PC-9 (cell line): ENCODE measurements around the gene SPATA20. TPM values are rescaled to one million over a fixed set of nuclear protein-coding genes. Genes with fewer than 3 reads are reported as not detected.

Source experiments
- BruUV-seq: library from RNA; stranded (reverse); fragments of 400-500 nt; replicated peaks from 2 replicates; lab custom pipeline; 2021; lab: Mats Ljungman, UMichigan
- CTCF ChIA-PET: fragments of 300-600 bp; sonication (Branson Sonifier 250); formaldehyde crosslinking; loops from one replicate; lab custom pipeline; 2022; ENCODE audit warnings: antibody characterized with exemption; lab: Charles Lee
- POLR2A ChIA-PET: fragments of 300-600 bp; sonication (Branson Sonifier 250); formaldehyde crosslinking; loops from one replicate; lab custom pipeline; 2022; ENCODE audit warnings: antibody characterized with exemption; ENCODE audit not compliant: unreplicated experiment; lab: Charles Lee
- DNase-seq, 2 experiments: peaks; one replicate each; pipeline versions ENCODE4 v3.0.0 to v3.0.0-alpha.2; 2015 to 2022; ENCODE audit warnings: mixed read lengths in 1 of 2
- H2AFZ ChIP-seq: fragments of 200-600 bp; sonication (generic); 2 replicates; pipeline ENCODE4 v1.8.1; 2017; ENCODE audit warnings: antibody characterized with exemption
- H3F3A ChIP-seq: fragments of 200-600 bp; sonication (generic); 2 replicates; pipeline ENCODE4 v1.8.1; 2017; ENCODE audit warnings: antibody characterized with exemption, mild to moderate bottlenecking, low read depth; ENCODE audit not compliant: insufficient read depth
- H3K27ac ChIP-seq: fragments of 200-600 bp; sonication (generic); 2 replicates; pipeline ENCODE4 v1.6.1; 2016; ENCODE audit warnings: mixed run types
- H3K27me3 ChIP-seq: fragments of 200-600 bp; sonication (generic); 2 replicates; pipeline ENCODE4 v1.6.1; 2016; ENCODE audit warnings: low read depth, mixed run types; ENCODE audit not compliant: insufficient read depth
- H3K36me3 ChIP-seq: fragments of 200-600 bp; sonication (generic); 2 replicates; pipeline ENCODE4 v1.6.1; 2016; ENCODE audit warnings: low read depth, mixed run types
- H3K4me1 ChIP-seq: fragments of 200-600 bp; sonication (generic); replicated peaks from 2 replicates; pipeline ENCODE4 v1.6.1; 2016; ENCODE audit warnings: mixed run types; ENCODE audit not compliant: insufficient read depth
- H3K4me2 ChIP-seq: fragments of 200-600 bp; sonication (generic); 2 replicates; pipeline ENCODE4 v1.6.1; 2017; ENCODE audit warnings: mixed run types
- H3K4me3 ChIP-seq: fragments of 200-600 bp; sonication (generic); 2 replicates; pipeline ENCODE4 v1.6.1; 2016; ENCODE audit warnings: mixed run types
- H3K79me2 ChIP-seq: fragments of 200-600 bp; sonication (generic); 2 replicates; pipeline ENCODE4 v1.6.1; 2017; ENCODE audit warnings: low read depth, mixed run types
- H3K9me2 ChIP-seq: fragments of 200-600 bp; sonication (generic); 2 replicates; pipeline ENCODE4 v1.8.1; 2017; ENCODE audit warnings: mild to moderate bottlenecking; ENCODE audit not compliant: insufficient read depth
- H3K9me3 ChIP-seq: fragments of 200-600 bp; sonication (generic); 2 replicates; pipeline ENCODE4 v1.8.1; 2016; ENCODE audit warnings: low read depth; ENCODE audit not compliant: insufficient read depth
- H4K20me1 ChIP-seq: fragments of 200-600 bp; sonication (generic); 2 replicates; pipeline ENCODE4 v1.8.1; 2017; ENCODE audit not compliant: insufficient read depth
- EZH2 ChIP-seq: fragments of 200-600 bp; sonication (generic); IDR thresholded peaks from 2 replicates; pipeline ENCODE4 v1.8.0; 2017; ENCODE audit warnings: antibody characterized with exemption, low read depth
- intact Hi-C: fragments of 100-400 bp; cut with micrococcal nuclease; formaldehyde crosslinking; loops from one replicate; pipeline ENCODE4 v1.10.0; 2022; ENCODE audit not compliant: unreplicated experiment
- total RNA-seq: library from RNA; stranded (reverse); gene quantifications from 2 replicates; pipeline ENCODE4 v1.2.3, GENCODE V29; 2021
- TF ChIP-seq, protein P1 (sequence below): fragments of 200-600 bp; sonication (generic); conservative IDR thresholded peaks from 2 replicates; pipeline ENCODE4 v1.6.1; 2017; ENCODE audit warnings: mixed run types, antibody characterized with exemption, mild to moderate bottlenecking, moderate library complexity

Gene SPATA20
- total RNA-seq, 1 experiment from 2014 or later = 41.5 TPM

- ChIA-PET CTCF (no interaction called here), POLR2A (no interaction called here)
- no peak for TF ChIP-seq EZH2
- TF ChIP-seq, protein P1, sequence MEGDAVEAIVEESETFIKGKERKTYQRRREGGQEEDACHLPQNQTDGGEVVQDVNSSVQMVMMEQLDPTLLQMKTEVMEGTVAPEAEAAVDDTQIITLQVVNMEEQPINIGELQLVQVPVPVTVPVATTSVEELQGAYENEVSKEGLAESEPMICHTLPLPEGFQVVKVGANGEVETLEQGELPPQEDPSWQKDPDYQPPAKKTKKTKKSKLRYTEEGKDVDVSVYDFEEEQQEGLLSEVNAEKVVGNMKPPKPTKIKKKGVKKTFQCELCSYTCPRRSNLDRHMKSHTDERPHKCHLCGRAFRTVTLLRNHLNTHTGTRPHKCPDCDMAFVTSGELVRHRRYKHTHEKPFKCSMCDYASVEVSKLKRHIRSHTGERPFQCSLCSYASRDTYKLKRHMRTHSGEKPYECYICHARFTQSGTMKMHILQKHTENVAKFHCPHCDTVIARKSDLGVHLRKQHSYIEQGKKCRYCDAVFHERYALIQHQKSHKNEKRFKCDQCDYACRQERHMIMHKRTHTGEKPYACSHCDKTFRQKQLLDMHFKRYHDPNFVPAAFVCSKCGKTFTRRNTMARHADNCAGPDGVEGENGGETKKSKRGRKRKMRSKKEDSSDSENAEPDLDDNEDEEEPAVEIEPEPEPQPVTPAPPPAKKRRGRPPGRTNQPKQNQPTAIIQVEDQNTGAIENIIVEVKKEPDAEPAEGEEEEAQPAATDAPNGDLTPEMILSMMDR = no peak
- DNase-seq = no peak
- Histone ChIP-seq H3K9me2 (no peaks in the 10 kb centered on the region), H3F3A (0 out of 2 replicates have a peak, but pooled peaks cover 4% of the 10 kb centered on the region), H3K4me1 (no peaks in the 10 kb centered on the region), H3K27me3 (peaks cover 16% of the 10 kb centered on the region; the same call in 1 of the 2 replicates), H3K36me3 (no peaks in the 10 kb centered on the region), H2AFZ (no peak overlapping the region), H3K79me2 (no peaks in the 10 kb centered on the region), H3K27ac (no peak overlapping the region), H3K9me3 (no peaks in the 10 kb centered on the region), H4K20me1 (no peaks in the 10 kb centered on the region), H3K4me2 (no peak overlapping the region), H3K4me3 (no peak overlapping the region)
- BruUV-seq = no TSS peak
- intact Hi-C loops = no loop called here
These were observed 22.6 kb downstream of the SPATA20 start for GRCh38 chr17:50569592-50569991.

- Histone ChIP-seq H2AFZ (no peak overlapping the region), H3K9me2 (no peaks in the 10 kb centered on the region), H3K36me3 (no peaks in the 10 kb centered on the region), H3F3A (0 out of 2 replicates have a peak, but pooled peaks cover 4% of the 10 kb centered on the region), H3K4me2 (no peak overlapping the region), H3K79me2 (no peaks in the 10 kb centered on the region), H3K4me3 (no peak overlapping the region), H3K27me3 (peaks cover 16% of the 10 kb centered on the region; the same call in 1 of the 2 replicates), H3K27ac (no peak overlapping the region), H4K20me1 (no peaks in the 10 kb centered on the region), H3K4me1 (no peaks in the 10 kb centered on the region), H3K9me3 (no peaks in the 10 kb centered on the region)
- BruUV-seq = no TSS peak
- ChIA-PET CTCF (interaction anchor here (0.6 kb wide), 1 partner anchor 127 kb away, joined by 10 read pairs; no protein-coding TSS in a partner anchor), POLR2A (no interaction called here)
- no peak for DNase-seq
- TF ChIP-seq, protein P1 = no peak
- TF ChIP-seq EZH2 = no peak
- intact Hi-C loops = no loop called here
These were observed 23.1 kb downstream of the SPATA20 start for GRCh38 chr17:50570032-50570431.

DNA sequence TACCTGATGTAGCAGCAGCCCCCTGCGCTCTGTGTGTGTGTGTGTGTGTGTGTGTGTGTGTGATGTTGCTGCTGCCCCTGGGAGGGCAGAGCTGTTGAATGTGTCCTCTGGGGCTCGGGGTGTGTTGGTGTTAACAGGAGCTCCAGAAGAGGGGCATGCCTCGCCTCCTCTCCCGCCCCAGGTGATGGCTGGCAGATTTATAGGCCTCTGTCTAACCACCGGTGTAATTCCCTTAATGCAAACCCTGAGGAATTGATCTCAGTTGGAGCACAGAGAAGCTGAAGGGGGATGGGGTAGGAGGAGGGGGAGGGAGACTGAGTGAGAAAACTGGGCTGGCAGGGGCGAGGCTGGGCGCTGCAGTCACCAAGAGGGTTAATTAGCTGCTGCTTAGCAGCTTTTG is 23.6 kb downstream of the SPATA20 start:
- no peak overlapping the region for H3K4me2 ChIP-seq
- H3F3A ChIP-seq = 0 out of 2 replicates have a peak, but pooled peaks cover 3% of the 10 kb centered on the region
- intact Hi-C loops = no loop called here
- no peak overlapping the region for H3K4me3 ChIP-seq
- TF ChIP-seq, protein P1 = no peak
- no peak for TF ChIP-seq EZH2
- no peaks in the 10 kb centered on the region for H3K9me3 ChIP-seq
- H3K4me1 ChIP-seq = no peaks in the 10 kb centered on the region
- DNase-seq = no peak
- ChIA-PET POLR2A (no interaction called here), CTCF (interaction anchor here (0.6 kb wide), 1 partner anchor 126 kb away, joined by 10 read pairs; no protein-coding TSS in a partner anchor)
- no TSS peak for BruUV-seq
- no peaks in the 10 kb centered on the region for H3K36me3 ChIP-seq
- H3K9me2 ChIP-seq = no peaks in the 10 kb centered on the region
- no peaks in the 10 kb centered on the region for H3K79me2 ChIP-seq
- H2AFZ ChIP-seq = no peak overlapping the region
- H4K20me1 ChIP-seq = no peaks in the 10 kb centered on the region
- H3K27ac ChIP-seq = no peak overlapping the region
- H3K27me3 ChIP-seq = peaks cover 16% of the 10 kb centered on the region; the same call in 1 of the 2 replicates
